IPS-18a (cell line): Measurements from ENCODE around the gene C1QTNF9.

Experiments used
- H3K27ac ChIP-seq: one replicate; pipeline ENCODE4 v1.5.1; 2013; ENCODE audit warnings: low read length
- H3K27me3 ChIP-seq: one replicate; pipeline ENCODE4 v1.6.1; 2013; ENCODE audit warnings: mild to moderate bottlenecking, low read length; ENCODE audit not compliant: control insufficient read depth, insufficient read depth
- H3K36me3 ChIP-seq: one replicate; pipeline ENCODE4 v1.6.1; 2013; ENCODE audit warnings: low read depth, low read length; ENCODE audit not compliant: control insufficient read depth
- H3K4me1 ChIP-seq: one replicate; pipeline ENCODE4 v1.6.1; 2013; ENCODE audit warnings: low read depth, low read length; ENCODE audit not compliant: control insufficient read depth
- H3K4me3 ChIP-seq: one replicate; pipeline ENCODE4 v1.5.1; 2013; ENCODE audit warnings: low read length
- H3K9ac ChIP-seq: one replicate; pipeline ENCODE4 v1.6.1; 2013; ENCODE audit warnings: mild to moderate bottlenecking, low read length, moderate library complexity
- H3K9me3 ChIP-seq: one replicate; pipeline ENCODE4 v1.6.1; 2013; ENCODE audit warnings: low read depth, low read length; ENCODE audit not compliant: control insufficient read depth

Gene C1QTNF9

DNA sequence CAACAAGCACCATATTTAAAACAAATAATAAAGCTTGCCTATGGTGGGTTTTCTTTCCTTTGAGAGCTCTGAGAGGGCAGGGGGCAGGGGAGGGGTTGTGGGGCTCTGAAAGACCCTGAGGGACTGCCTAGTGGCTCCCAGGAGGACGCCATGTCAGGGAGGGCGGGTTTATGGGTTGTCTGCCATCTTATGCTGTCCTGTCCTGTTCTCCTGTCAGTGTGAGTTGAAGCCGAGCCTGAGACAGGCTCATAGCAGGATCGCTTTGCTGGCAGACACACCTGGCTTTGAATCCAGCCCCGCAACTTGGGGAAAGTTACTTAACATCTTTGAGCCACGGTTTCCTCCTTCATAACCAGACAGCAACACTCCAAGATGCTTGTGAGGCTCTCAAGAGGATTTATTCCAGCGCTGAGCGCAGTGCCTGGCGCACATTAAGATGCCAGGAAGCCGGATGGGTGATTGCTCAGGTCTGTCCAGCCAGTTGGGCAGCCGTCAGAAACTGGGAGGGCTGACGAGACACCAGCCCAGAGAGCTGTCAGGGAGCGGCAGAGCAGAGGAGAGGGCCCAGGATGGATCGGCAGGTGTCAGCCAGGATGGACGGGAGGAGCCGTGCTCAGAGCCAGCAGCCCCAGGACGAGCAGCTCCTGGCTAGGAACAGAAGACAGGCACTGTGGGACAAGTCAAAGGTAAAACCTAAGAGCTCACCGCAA is 36.8 kb upstream of the C1QTNF9 start:
- Histone ChIP-seq H3K4me3 (no peak overlapping the region), H3K27ac (no peak overlapping the region)

DNA sequence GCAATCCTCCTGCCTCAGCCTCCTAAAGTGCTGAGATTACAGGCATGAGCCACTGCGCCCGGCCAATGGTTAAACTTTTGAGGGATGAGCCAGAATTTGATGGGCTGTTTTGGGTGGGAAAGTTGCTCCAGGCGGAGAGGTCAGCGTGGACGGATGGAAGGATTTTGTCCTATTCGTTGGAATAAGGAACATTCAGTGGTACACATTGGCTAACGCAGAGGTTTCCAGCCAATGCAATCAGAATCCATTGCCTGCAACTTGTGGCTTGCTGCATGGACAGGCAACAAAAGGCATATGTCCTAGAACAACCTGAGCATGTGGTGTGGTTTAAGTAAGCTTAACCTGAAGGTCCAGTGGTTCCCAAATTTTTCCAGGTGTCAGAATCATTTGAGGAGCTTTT is 35.5 kb upstream of the C1QTNF9 start:
- Histone ChIP-seq H3K27me3 (no peaks in the 10 kb centered on the region), H3K9ac (no peak overlapping the region), H3K4me3 (no peak overlapping the region), H3K4me1 (no peaks in the 10 kb centered on the region), H3K36me3 (no peaks in the 10 kb centered on the region), H3K9me3 (no peaks in the 10 kb centered on the region), H3K27ac (no peak overlapping the region)

More for the DNA sequence above, 36.8 kb upstream of the C1QTNF9 start:
- Histone ChIP-seq H3K27me3 (no peaks in the 10 kb centered on the region), H3K4me1 (no peaks in the 10 kb centered on the region), H3K36me3 (no peaks in the 10 kb centered on the region), H3K9me3 (no peaks in the 10 kb centered on the region), H3K9ac (no peak overlapping the region)

DNA sequence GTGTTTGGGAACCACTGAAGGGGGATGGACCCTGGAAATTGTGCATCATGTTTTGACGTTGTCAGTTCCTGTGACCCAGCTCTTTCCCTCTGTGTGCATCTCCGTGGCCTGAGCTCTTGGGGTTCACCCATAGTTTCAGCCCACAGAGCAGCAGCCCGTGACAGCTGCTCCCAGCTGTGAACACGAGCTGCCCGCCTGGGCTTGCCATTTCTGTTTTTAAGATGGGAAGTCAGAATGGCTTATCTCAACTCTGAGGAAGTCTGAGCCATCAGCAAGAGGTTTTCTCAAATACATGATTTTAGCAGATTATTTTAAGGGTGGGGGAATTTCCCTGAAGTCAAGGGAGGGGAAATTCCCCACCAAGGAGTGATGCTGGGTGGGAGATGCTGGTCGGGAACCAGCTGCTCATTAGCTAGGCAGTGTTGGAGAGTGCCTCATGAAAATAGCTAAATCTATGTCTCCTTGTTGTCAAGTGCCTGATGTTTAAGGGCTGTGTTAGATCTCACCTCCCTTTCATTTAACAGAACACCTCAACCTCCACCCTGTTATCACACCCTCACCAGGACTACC is 34.8 kb upstream of the C1QTNF9 start:
- Histone ChIP-seq H3K9ac (no peak overlapping the region), H3K9me3 (no peaks in the 10 kb centered on the region), H3K36me3 (no peaks in the 10 kb centered on the region), H3K4me3 (no peak overlapping the region), H3K4me1 (no peaks in the 10 kb centered on the region), H3K27ac (no peak overlapping the region), H3K27me3 (no peaks in the 10 kb centered on the region)

DNA sequence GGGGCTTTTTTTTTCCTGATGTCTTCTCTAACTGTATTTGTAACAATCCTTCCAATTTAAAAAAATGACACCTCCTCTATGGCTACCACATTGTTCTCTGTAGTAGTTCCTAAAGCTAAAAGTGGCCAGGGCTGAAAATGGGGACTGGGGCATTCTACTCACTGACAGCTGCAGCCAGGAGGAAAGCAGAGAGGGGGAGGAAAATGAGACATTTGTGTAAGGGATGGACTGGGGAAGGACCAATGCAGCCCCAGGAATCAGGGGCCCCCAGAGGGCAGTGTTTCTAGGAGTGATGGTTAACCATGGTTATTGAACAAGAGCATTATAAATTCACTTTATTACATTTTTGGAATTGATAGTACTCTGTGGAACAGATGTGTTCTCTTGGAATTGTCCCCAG is 34.3 kb upstream of the C1QTNF9 start:
- H3K9me3 ChIP-seq, result no peaks in the 10 kb centered on the region
- H3K9ac ChIP-seq, result no peak overlapping the region
- no peak overlapping the region for H3K27ac ChIP-seq
- H3K36me3 ChIP-seq, result no peaks in the 10 kb centered on the region
- H3K4me3 ChIP-seq, result no peak overlapping the region
- no peaks in the 10 kb centered on the region for H3K27me3 ChIP-seq
- H3K4me1 ChIP-seq, result no peaks in the 10 kb centered on the region

DNA sequence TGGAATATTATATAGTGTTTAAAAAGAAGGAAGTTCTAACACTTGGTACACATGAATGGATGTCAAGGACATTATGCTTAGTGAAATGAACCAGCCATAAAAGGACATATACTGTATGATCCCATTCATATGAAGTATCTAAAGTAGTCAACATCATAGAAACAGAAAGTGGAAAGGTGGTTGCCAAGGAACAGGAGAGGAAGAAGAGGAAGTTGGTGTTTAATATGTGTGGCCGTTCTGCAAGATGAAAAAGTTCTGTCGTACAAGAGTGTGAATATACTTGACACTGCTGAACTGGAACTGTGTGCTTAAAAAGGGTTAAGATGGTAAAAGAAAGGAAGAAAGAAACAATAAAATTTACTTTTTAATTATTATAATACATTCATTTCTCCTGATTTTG is 33.1 kb upstream of the C1QTNF9 start:
- Histone ChIP-seq H3K9me3 (no peaks in the 10 kb centered on the region), H3K27ac (no peak overlapping the region), H3K4me1 (no peaks in the 10 kb centered on the region), H3K9ac (no peak overlapping the region), H3K36me3 (no peaks in the 10 kb centered on the region), H3K27me3 (no peaks in the 10 kb centered on the region), H3K4me3 (no peak overlapping the region)

DNA sequence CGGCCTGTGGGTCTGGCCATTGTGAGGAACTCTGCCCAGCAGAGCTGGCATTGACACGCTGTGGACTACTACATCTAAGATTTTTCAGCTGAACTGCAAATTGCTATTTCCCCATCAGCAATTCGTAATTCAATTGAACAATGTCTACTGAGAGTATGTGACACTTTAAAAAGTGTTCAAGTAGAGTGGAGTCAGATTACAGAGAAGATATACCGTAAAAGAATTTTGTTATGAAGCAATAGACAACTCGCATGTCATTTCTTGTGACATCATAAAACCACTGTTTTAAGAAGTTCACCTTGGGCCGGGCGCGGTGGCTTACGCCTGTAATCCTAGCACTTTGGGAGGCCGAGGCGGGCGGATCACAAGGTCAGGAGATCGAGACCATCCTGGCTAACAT is 32.5 kb upstream of the C1QTNF9 start:
- Histone ChIP-seq H3K4me3 (no peak overlapping the region), H3K9me3 (no peaks in the 10 kb centered on the region), H3K27me3 (no peaks in the 10 kb centered on the region), H3K9ac (no peak overlapping the region), H3K27ac (no peak overlapping the region), H3K4me1 (no peaks in the 10 kb centered on the region), H3K36me3 (no peaks in the 10 kb centered on the region)

DNA sequence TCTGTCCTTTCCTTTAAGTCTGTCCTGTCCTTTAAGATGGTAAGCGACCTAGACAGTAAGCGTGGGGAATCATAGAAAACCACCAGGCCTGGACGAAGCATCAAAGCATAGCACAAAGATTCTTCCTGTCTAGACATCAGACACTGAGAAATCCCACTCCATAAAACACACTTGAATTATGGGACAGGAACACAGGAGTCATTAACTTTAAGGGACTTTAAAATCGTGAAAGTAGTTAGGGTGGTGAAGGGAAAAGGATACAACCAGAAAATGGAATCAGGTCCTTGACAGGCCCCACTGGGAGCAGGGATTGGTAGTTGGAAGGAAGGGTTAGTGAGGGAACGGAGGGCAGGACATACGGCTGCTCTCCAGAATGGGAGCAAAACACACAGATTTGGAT is 31.6 kb upstream of the C1QTNF9 start:
- Histone ChIP-seq H3K27me3 (no peaks in the 10 kb centered on the region), H3K9me3 (no peaks in the 10 kb centered on the region), H3K36me3 (no peaks in the 10 kb centered on the region), H3K4me1 (no peaks in the 10 kb centered on the region), H3K27ac (no peak overlapping the region), H3K9ac (no peak overlapping the region), H3K4me3 (no peak overlapping the region)

DNA sequence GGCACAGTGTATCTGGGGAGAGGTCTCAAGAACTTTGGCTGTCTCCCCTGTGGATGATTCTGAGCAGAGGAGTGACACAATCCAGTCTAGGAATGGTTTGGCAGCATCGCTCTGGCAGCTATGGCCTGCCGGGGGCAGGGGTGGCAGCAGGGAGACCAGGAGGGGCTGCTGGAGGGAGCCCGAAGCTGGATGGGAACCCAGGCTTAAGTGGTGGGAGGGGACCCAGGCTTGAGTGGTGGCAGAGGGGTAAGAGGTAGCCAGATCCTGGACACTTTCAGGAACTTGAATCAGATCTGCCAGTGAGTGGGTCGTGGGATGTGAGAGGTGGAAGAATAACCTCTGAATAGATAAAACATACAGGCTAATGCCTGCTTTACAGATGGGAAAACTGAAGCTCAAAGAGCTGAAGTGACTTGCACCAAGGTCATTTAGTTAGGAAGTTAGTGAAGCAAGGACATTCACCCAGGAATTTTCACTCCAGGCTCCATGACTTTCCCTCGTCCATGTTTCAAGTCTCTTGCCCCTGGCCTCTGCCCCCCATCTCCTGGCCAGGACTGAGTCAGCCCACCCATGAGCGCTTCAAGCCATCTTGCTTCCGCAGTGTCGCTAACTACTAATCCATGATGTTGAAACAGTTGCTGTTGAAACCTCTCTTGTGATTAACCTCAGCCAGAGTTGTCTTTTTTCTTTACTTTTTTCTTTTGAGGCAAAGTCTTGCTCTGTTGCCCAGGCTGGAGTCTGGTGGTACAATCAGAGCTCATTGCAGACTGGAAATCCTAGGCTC is 29.9 kb upstream of the C1QTNF9 start:
- Histone ChIP-seq H3K4me3 (no peak overlapping the region), H3K36me3 (no peaks in the 10 kb centered on the region), H3K4me1 (no peaks in the 10 kb centered on the region), H3K9ac (no peak overlapping the region), H3K27me3 (no peaks in the 10 kb centered on the region), H3K9me3 (no peaks in the 10 kb centered on the region), H3K27ac (no peak overlapping the region)

DNA sequence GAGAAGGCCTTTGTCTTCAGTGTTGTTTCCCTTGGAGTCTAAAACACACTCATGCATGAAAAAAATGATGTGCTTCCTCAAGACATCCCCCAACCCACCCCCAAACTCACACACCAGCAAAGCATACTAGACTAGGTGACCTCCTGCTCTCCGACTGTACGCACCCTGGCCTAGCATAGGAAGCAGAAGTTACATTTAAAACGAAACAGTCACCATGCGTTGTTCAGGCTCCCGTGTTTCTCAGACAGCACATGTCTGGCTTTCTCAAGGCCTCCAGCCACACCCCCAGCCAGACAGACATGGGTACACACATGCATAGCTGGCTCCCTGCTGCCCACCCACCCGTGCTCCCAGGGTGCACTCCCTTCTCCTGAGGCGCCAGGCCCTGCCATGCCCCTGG is 28.7 kb upstream of the C1QTNF9 start:
- Histone ChIP-seq H3K27me3 (no peaks in the 10 kb centered on the region), H3K9me3 (no peaks in the 10 kb centered on the region), H3K27ac (no peak overlapping the region), H3K4me3 (no peak overlapping the region), H3K36me3 (no peaks in the 10 kb centered on the region), H3K9ac (no peak overlapping the region), H3K4me1 (no peaks in the 10 kb centered on the region)

DNA sequence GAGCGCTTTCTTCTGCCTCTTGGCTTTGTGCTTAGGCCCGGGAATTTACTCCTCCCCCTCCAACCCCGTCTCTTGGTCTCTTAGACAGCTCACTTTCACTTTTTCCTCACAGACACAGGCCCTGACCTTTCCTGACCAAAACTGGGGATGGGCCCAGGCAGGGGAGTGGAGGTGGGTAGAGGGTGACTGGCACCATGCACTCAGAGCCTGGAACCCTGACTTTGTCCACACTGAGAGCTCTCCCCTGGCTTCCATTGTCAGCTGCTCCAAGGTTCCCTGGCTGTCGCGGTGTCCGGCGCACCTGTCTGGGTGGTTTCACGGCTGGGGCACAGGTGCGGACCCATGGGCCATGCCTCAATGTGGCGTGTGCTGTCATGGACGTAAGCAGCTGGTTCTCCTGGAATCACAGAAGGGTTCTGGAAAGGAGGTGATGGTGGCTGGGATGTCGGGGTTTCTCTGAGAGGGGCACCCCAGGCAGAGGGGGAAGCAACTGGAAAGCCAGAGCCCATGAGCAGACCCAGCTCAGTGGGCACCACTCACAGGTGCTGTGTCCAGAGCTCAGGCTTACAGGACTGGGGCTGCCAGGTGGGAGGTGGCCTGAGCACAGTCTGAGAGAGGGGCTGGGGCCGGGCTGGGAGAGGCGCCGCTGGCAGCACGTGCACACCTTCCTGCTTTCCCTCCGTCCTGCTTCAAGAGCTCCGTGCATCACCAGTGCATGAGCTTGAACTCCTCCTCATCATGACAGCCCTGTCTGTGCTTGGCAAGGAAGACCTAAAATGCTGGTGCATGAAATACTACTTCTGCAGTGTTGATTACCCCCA is 28.0 kb upstream of the C1QTNF9 start:
- Histone ChIP-seq H3K9me3 (no peaks in the 10 kb centered on the region), H3K4me3 (no peak overlapping the region), H3K36me3 (peaks cover 5% of the 10 kb centered on the region), H3K9ac (no peak overlapping the region), H3K27me3 (no peaks in the 10 kb centered on the region), H3K27ac (no peak overlapping the region), H3K4me1 (no peaks in the 10 kb centered on the region)

DNA sequence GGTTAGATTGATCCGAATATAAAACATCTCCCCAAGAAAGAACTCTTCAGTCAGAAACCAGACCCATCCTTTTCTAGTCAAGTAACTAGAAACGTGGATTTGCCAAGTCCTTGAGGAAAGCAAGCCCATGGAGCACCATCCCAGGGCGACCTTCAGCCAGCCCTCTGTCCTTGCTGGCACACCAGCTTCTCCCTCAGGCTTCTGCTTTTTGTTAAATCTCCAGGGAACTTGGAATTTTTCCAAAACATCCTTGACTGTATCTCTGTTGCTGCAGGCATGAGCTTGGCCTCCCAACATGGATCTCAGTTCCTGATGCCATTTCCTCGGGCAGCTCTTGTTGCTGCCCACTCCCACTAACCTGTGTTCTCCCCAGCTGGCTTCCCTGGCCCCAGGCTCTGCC is 27.1 kb upstream of the C1QTNF9 start:
- Histone ChIP-seq H3K4me1 (no peaks in the 10 kb centered on the region), H3K27me3 (no peaks in the 10 kb centered on the region), H3K27ac (no peak overlapping the region), H3K9ac (no peak overlapping the region), H3K9me3 (no peaks in the 10 kb centered on the region), H3K36me3 (peaks cover 7% of the 10 kb centered on the region), H3K4me3 (no peak overlapping the region)
